T47D (cell line): ENCODE results near the gene SLC5A8.

Experiments used
- DNase-seq, 2 experiments: peaks; one replicate each; pipeline versions ENCODE4 v3.0.0 to v3.0.0-alpha.2; 2011 to 2012; ENCODE audit warnings: low read depth in 1 of 2, low spot score in 1 of 2
- JUND ChIP-seq: IDR thresholded peaks from 2 replicates; pipeline ENCODE4 v1.6.1; 2012; ENCODE audit warnings: low read depth
- in situ Hi-C: cut with HindIII; loops from 2 replicates; pipeline ENCODE4 v1.10.0; 2016; ENCODE audit warnings: low sequenced_read_pairs, low pct_unique_long_range_greater_than_20kb

The SLC5A8 gene, protein sequence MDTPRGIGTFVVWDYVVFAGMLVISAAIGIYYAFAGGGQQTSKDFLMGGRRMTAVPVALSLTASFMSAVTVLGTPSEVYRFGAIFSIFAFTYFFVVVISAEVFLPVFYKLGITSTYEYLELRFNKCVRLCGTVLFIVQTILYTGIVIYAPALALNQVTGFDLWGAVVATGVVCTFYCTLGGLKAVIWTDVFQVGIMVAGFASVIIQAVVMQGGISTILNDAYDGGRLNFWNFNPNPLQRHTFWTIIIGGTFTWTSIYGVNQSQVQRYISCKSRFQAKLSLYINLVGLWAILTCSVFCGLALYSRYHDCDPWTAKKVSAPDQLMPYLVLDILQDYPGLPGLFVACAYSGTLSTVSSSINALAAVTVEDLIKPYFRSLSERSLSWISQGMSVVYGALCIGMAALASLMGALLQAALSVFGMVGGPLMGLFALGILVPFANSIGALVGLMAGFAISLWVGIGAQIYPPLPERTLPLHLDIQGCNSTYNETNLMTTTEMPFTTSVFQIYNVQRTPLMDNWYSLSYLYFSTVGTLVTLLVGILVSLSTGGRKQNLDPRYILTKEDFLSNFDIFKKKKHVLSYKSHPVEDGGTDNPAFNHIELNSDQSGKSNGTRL

DNA sequence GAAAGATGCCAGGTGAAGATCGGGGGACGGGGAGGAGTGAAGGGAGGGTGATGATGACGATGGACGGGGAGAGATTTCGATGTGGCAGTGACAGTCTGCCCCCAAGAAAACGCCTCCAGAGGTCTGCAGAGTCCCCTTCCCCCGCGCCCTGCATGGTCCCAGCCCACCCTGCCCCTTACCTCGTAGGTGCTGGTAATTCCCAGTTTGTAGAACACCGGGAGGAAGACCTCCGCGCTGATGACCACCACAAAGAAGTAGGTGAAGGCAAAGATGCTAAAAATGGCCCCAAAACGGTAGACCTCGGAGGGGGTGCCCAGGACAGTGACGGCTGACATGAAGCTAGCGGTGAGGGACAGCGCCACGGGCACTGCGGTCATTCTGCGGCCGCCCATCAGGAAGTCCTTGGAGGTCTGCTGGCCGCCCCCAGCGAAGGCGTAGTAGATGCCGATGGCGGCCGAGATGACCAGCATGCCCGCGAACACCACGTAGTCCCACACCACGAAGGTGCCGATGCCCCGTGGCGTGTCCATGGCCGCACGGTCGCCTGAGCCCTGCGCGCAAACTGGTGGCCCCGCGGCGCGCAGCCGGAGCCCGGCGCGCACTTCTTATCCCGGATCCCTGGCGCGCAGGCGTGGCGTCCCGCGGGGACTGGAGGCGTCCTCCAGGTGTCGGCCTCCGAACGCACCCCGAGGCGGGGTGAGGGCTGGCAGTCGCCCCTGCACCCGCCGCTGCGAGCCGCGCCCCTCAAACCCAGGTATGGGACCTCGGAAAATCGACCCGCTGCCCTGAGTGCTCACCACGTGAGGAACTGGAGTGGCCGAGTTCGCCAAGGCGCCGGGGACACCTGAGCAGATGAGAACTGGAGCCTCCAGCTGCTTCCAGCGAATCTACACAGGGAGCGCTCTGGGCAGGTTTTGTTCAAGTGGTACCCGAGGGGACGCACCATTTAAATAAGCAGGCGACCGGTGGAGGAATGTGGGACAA is at the start of gene SLC5A8:
Gene SLC5A8, minus strand, starts transcription at position 920 of the 984 bp plus-strand sequence. Its CDS starts 390 bp downstream, at position 530.
- in situ Hi-C loops: no loop called here
- TF ChIP-seq JUND: no peak
- DNase-seq: no peak

DNA sequence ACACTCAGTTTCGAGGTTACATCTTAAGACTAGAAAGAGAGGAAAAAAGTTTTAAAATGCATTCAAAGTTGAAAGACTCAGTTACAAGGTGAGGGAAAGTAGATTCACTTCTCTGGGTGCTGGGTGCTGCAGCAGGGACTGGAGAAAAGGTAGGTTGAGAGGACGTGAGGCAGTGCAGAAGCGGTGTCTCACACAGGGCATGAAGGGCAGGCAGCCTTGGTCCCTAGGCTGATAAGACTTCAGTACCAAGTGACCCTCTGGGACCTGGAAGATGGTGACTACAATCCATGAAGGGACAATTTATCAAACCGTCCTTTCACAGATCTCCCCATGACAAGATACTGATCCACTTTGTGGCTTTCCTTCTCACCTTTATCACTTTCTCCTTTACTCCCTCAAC is 47.3 kb upstream of the SLC5A8 start:
- DNase-seq: no peak
- no peak for TF ChIP-seq JUND
- in situ Hi-C loops: no loop called here

DNA sequence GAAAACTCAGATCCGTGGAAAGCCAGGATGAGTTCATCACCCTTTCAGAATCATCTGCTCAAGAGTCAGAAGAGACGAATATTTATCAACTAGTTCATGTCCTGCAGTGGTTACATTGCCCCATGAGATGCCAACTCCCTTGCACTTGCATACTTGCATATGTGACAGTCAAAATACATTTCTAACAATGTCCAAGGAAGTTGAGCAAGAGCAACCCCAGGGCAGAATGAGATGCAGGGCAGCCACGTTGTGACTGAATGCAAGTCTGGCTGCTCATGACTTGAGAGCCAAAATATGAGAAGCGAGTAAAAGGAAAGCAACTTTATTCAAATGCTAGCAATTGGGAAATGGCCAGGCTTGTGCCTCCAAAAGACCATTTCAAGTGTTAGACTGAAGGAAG is 46.2 kb upstream of the SLC5A8 start:
- TF ChIP-seq JUND: no peak
- in situ Hi-C loops: no loop called here
- no peak for DNase-seq

- in situ Hi-C loops: no loop called here
- TF ChIP-seq JUND: no peak
- no peak for DNase-seq
Observed at GRCh38 chr12:101243616-101244015, 33.6 kb upstream of the SLC5A8 start.

- in situ Hi-C loops: no loop called here
- no peak for DNase-seq
- no peak for TF ChIP-seq JUND
Observed at GRCh38 chr12:101243074-101243473, 33.0 kb upstream of the SLC5A8 start.

DNA sequence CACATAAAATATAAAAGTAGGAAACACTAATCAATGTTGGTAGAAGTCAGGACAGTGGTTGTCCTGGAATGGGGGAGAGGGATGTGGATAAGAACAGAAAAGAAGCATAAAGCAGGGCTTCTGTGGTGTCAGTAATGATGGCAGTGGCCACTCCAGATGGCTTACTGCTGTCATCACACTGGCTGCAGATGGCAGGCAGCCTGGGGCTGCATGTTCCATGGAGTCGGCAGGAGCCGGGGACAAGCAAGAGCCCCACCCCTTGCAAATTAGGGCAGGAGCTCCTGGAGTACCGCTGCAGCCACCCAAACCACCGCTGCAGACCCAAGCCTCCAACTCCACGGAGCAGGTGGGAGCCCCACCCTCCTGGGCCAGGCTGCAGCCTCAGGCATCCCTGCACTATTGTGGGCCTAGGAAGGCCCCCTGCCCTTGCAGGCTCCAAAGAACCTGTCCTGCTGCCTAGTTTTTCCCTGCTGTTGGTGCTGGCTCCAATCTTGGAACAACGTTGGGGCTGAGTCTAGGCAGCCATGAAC is 28.8 kb upstream of the SLC5A8 start:
- DNase-seq: no peak
- in situ Hi-C loops: no loop called here
- no peak for TF ChIP-seq JUND

DNA sequence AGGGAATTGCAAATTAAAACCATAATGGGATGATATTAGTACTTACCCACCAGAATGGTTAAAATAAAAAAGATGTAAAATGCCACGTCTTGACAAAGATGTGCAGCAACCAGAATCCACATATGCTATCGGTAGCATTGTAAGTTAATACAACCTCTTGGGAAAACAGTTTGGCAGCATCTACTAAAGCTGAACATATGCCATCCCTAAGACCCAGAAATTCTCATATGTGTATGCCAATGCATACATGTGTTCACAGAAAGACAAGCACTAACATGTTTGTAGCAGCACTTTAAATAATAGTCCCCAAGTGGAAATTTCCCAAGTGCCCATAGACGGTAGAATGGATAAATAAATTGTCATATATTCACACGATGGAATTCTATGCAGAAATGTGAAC is 28.3 kb upstream of the SLC5A8 start:
- in situ Hi-C loops: no loop called here
- TF ChIP-seq JUND: no peak
- DNase-seq: no peak

DNA sequence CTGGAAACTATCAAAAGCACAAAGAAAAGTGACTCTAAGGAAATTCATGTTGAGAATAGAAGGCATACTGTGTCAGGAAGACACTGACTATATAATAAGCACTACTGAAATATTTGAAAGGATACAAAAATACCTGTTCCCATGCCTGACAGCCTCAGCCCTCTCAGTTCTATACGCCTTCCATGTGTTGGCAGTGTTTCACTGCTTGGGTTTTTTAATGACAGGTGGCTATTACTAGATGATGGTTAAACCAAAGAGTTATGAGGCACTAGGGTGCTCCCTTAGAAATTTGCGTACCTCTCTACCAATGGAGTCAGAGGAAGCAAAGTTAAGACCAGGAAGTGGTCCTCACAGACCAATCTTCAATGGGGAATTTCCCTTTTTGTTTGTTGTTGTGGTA is 25.6 kb upstream of the SLC5A8 start:
- TF ChIP-seq JUND: no peak
- DNase-seq: no peak
- in situ Hi-C loops: no loop called here

DNA sequence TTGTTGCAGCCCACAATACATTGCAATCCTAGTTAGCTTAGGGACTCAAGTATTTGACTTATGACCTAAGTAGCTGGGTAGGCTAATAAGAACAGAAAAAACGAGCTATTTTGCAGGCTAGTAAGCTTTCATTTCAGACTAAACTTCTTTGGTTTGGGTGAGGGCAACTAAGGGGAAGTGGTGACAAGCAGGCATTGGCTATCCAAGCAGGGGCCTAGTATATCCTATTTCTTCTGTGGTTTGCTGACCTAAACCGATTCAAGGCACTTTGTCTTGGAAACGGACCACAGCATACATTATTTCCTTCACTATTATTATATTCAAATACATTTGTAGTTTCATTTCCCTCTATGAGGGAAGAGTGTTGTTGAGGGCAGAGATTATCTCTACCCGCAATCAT is 21.6 kb upstream of the SLC5A8 start:
- in situ Hi-C loops: no loop called here
- no peak for DNase-seq
- TF ChIP-seq JUND: no peak

DNA sequence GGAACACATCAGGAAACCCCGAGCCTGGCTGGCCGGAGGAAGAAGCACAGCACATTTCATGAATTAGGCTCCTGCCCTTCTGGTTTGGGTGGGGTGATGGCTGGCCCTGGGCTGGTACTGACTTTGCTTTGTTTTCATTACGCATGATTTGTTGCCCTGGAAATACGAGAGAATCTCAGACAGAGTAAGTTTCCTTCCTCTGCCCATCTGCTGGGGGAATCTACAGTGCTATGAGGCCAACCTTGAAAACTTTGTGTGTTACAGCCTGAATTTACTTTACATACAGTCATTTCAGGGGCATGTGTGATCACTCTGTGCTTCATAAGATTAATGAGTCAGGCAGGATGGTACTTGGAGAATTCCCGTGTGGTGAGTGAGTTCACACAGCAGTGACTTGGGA is 20.5 kb upstream of the SLC5A8 start:
- DNase-seq: no peak
- in situ Hi-C loops: no loop called here
- no peak for TF ChIP-seq JUND

GRCh38 chr12:101229841-101230241 is 19.8 kb upstream of the SLC5A8 start:
- TF ChIP-seq JUND: no peak
- in situ Hi-C loops: no loop called here
- DNase-seq: no peak

- in situ Hi-C loops: no loop called here
- no peak for DNase-seq
Observed at GRCh38 chr12:101221301-101221700, 11.3 kb upstream of the SLC5A8 start.

More at GRCh38 chr12:101221301-101221700, 11.3 kb upstream of the SLC5A8 start:
- no peak; the same call in 1 of the 2 replicates for TF ChIP-seq JUND
